ENCODE data around the gene INSC.

The INSC gene

GRCh38 chr11:15228331-15228849 lies 113.7 kb downstream of the INSC start:
- DNase-seq = no peak

- DNase-seq = no peak
Observed at GRCh38 chr11:15229069-15229468, 114.3 kb downstream of the INSC start.

GRCh38 chr11:15232496-15232895 lies 117.8 kb downstream of the INSC start:
- DNase-seq = no peak

- no peak for DNase-seq
Observed at GRCh38 chr11:15233371-15234165, 118.8 kb downstream of the INSC start.

GRCh38 chr11:15234796-15235195 lies 120.1 kb downstream of the INSC start:
- DNase-seq = no peak

GRCh38 chr11:15236559-15236958 lies 121.8 kb downstream of the INSC start:
- DNase-seq = no peak

- no peak for DNase-seq
Observed at GRCh38 chr11:15238856-15239255, 124.1 kb downstream of the INSC start.

GRCh38 chr11:15248749-15249148 lies 134.0 kb downstream of the INSC start:
- DNase-seq = no peak

GRCh38 chr11:15258433-15259165 lies 143.9 kb downstream of the INSC start:
- peak; percentile 33 for DNase-seq

- DNase-seq = no peak
Observed at GRCh38 chr11:15266999-15267398, 152.3 kb downstream of the INSC start.

GRCh38 chr11:15268598-15268997 lies 153.9 kb downstream of the INSC start:
- DNase-seq = no peak

GRCh38 chr11:15275141-15275540 lies 160.4 kb downstream of the INSC start:
- DNase-seq = peak; percentile 47

GRCh38 chr11:15276621-15277020 lies 161.9 kb downstream of the INSC start:
- DNase-seq = peak; percentile 12

- DNase-seq = no peak
Observed at GRCh38 chr11:15278128-15278527, 163.4 kb downstream of the INSC start.

GRCh38 chr11:15280393-15280792 lies 165.7 kb downstream of the INSC start:
- no peak for DNase-seq

GRCh38 chr11:15282754-15283153 lies 168.0 kb downstream of the INSC start:
- DNase-seq = no peak

- DNase-seq = no peak
Observed at GRCh38 chr11:15286465-15286864, 171.7 kb downstream of the INSC start.

- DNase-seq = no peak
Observed at GRCh38 chr11:15288863-15289262, 174.1 kb downstream of the INSC start.

GRCh38 chr11:15289723-15290122 lies 175.0 kb downstream of the INSC start:
- no peak for DNase-seq

GRCh38 chr11:15291885-15292284 lies 177.2 kb downstream of the INSC start:
- DNase-seq = peak; percentile 7

GRCh38 chr11:15293975-15294620 lies 179.4 kb downstream of the INSC start:
- no peak for DNase-seq

- DNase-seq = no peak
Observed at GRCh38 chr11:15295695-15296094, 181.0 kb downstream of the INSC start.

Measured in midbrain (tissue), 1 donor.